SKM-1 treated with dmso at 0.1 percent for 144 hours (cell line): ENCODE measurements around the gene PEBP1.

Source experiments
- DNase-seq: peaks from one replicate; lab custom pipeline; 2025; ENCODE audit not compliant: unreplicated experiment; lab: John Stamatoyannopoulos, UW

The PEBP1 gene

GRCh38 chr12:118190266-118190665, 54.3 kb downstream of the PEBP1 start:
- DNase-seq: no peak

GRCh38 chr12:118193477-118193876, 57.6 kb downstream of the PEBP1 start:
- no peak for DNase-seq

DNA sequence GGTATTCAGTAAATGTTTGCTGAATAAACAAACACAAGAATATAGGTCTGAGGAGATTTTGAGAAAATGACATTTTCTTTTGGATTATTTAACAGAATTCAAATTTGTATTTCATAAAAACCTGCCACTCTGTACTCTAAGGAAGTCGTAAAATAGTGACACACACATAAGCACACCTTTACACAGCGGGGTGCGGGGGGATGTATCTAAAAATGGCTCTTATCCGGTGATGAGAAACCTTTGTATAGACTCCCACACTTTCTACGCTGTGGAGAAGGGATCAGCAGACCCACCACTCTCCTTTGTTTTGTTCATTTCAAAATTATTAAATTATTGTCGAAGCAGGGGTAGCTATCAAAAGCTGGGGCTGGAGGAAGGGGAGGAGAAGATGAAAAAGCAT, 58.0 kb downstream of the PEBP1 start:
- no peak for DNase-seq
